HepG2 (cell line): Measurements from ENCODE around the gene DHX32. TPM values are rescaled to one million over a fixed set of nuclear protein-coding genes. Genes with fewer than 3 reads are reported as not detected.

Experiments used
- ATAC-seq: fragments of 200-7000 bp; cut with Tn5 transposase; 3 replicates; pipeline ENCODE4 v1.9.1; 2020; ENCODE audit warnings: mild to moderate bottlenecking, moderate library complexity
- BruUV-seq: library from RNA; stranded (reverse); fragments of 400-500 nt; replicated peaks from 2 replicates; lab custom pipeline; 2021; lab: Mats Ljungman, UMichigan
- CTCF ChIA-PET: fragments of 300-600 bp; formaldehyde crosslinking; extraction: SDS; loops from one replicate; lab custom pipeline; 2021; ENCODE audit warnings: low total read pairs, inconsistent platforms, low intra/inter-chr PET ratio; lab: Yijun Ruan, JAX
- POLR2A ChIA-PET: fragments of 350-600 bp; sonication (Branson Sonifier 250); formaldehyde crosslinking; loops from one replicate; lab custom pipeline; 2020; ENCODE audit warnings: antibody characterized with exemption, inconsistent platforms; lab: Yijun Ruan, JAX
- DNase-seq: peaks from one replicate; pipeline ENCODE4 v3.0.0-alpha.2; 2015; ENCODE audit warnings: low spot score
- FAIRE-seq: peaks from 3 replicates; lab custom pipeline; 2011; peaks lifted over from hg19 to GRCh38; lab: Jason Lieb, UNC
- H2AFZ ChIP-seq: one replicate; pipeline ENCODE4 v1.6.1; 2011; ENCODE audit warnings: low read length, inconsistent platforms
- H3K27ac ChIP-seq: fragments of 300-600 bp; 3 replicates; pipeline ENCODE4 v1.8.0; 2011; ENCODE audit warnings: mixed run types, mild to moderate bottlenecking, mixed read lengths, low read length, inconsistent platforms; ENCODE audit not compliant: insufficient read depth; ENCODE audit errors: extremely low read length
- H3K27me3 ChIP-seq, 2 experiments: fragments of 200-600 bp in 1 of 2; 2 replicates in 1 of 2; 3 replicates in 1 of 2; pipeline versions ENCODE4 v1.6.0 to v1.8.0; 2011; ENCODE audit warnings: low read length in 2 of 2, mild to moderate bottlenecking in 2 of 2, moderate library complexity in 2 of 2, inconsistent platforms in 1 of 2; ENCODE audit not compliant: insufficient read depth in 2 of 2, control insufficient read depth in 1 of 2
- H3K36me3 ChIP-seq, 2 experiments: fragments of 200-600 bp in 1 of 2; replicated peaks in 1 of 2; 2 replicates in 1 of 2; 3 replicates in 1 of 2; pipeline versions ENCODE4 v1.5.1 to v1.8.0; 2011; ENCODE audit warnings: low read length in 2 of 2, inconsistent platforms in 1 of 2; ENCODE audit not compliant: insufficient read depth in 2 of 2, control insufficient read depth in 1 of 2
- H3K4me1 ChIP-seq: 2 replicates; pipeline ENCODE4 v1.5.1; 2012; ENCODE audit warnings: low read length, inconsistent platforms; ENCODE audit not compliant: insufficient read depth
- H3K4me2 ChIP-seq: 2 replicates; pipeline ENCODE4 v1.6.0; 2011; ENCODE audit warnings: low read depth, low read length, inconsistent platforms
- H3K4me3 ChIP-seq, 3 experiments: fragments of 200-600 bp in 1 of 3; sonication (generic), shearing (Covaris generic) in 1 of 3; replicated peaks in 1 of 3; 2 replicates each; pipeline ENCODE4 v1.5.1; 2011 to 2016; ENCODE audit warnings: low read length in 3 of 3, inconsistent platforms in 2 of 3, low read depth in 2 of 3, mild to moderate bottlenecking in 2 of 3, control low read depth in 1 of 3, mixed read lengths in 1 of 3; ENCODE audit not compliant: insufficient read depth in 1 of 3
- H3K79me2 ChIP-seq: one replicate; pipeline ENCODE4 v1.6.1; 2011; ENCODE audit warnings: low read length, inconsistent platforms; ENCODE audit not compliant: insufficient read depth
- H3K9ac ChIP-seq: 2 replicates; pipeline ENCODE4 v1.6.0; 2011; ENCODE audit warnings: mild to moderate bottlenecking, low read depth, low read length, inconsistent platforms; ENCODE audit not compliant: insufficient read depth
- H3K9me3 ChIP-seq: 2 replicates; pipeline ENCODE4 v1.5.1; 2012; ENCODE audit warnings: mild to moderate bottlenecking, low read length
- H4K20me1 ChIP-seq: 2 replicates; pipeline ENCODE4 v1.6.0; 2011; ENCODE audit warnings: inconsistent platforms, mild to moderate bottlenecking, low read length, moderate library complexity; ENCODE audit not compliant: insufficient read depth
- DPF2 ChIP-seq: sonication (generic); formaldehyde crosslinking; IDR thresholded peaks from 2 replicates; pipeline ENCODE4 v1.4.0; 2020; ENCODE audit warnings: mild to moderate bottlenecking, low read depth, missing genetic modification reagents, borderline replicate concordance
- FOXA1 ChIP-seq, 2 experiments: fragments of 450-650 bp in 1 of 2; sonication (generic) in 1 of 2; formaldehyde crosslinking in 1 of 2; IDR thresholded peaks; 2 replicates each; pipeline versions ENCODE4 v1.4.0 to v1.6.1; 2016 to 2020; ENCODE audit warnings: missing genetic modification reagents in 1 of 2
- JARID2 ChIP-seq: sonication (generic); formaldehyde crosslinking; IDR thresholded peaks from 2 replicates; pipeline ENCODE4 v1.8.1; 2023; ENCODE audit warnings: missing genetic modification reagents, inconsistent platforms; ENCODE audit not compliant: insufficient replicate concordance
- RBFOX2 ChIP-seq: fragments of 200-400 bp; formaldehyde crosslinking; IDR thresholded peaks from 2 replicates; pipeline ENCODE4 v1.6.1; 2017; ENCODE audit warnings: low read depth, mild to moderate bottlenecking, low read length
- SETDB1 ChIP-seq: sonication (generic); formaldehyde crosslinking; IDR thresholded peaks from 2 replicates; pipeline ENCODE4 v1.5.1; 2020; ENCODE audit warnings: missing genetic modification reagents, mild to moderate bottlenecking, borderline replicate concordance
- ZNF780A ChIP-seq: sonication (generic); formaldehyde crosslinking; IDR thresholded peaks from 2 replicates; pipeline ENCODE4 v1.8.0; 2022; ENCODE audit warnings: mild to moderate bottlenecking, missing genetic modification reagents, moderate library complexity
- ZSCAN31 ChIP-seq: sonication (generic); formaldehyde crosslinking; IDR thresholded peaks from 2 replicates; pipeline ENCODE4 v1.5.0; 2020; ENCODE audit warnings: low read depth, mild to moderate bottlenecking, missing genetic modification reagents
- WGBS: methylation state at CpG from one replicate; pipeline ENCODE4 v1.1.6; 2017; ENCODE audit warnings: low lambda C conversion rate; 5-methylcytosine and 5-hydroxymethylcytosine counted together
- in situ Hi-C: cut with HindIII; loops from 2 replicates; pipeline ENCODE4 v1.10.0; 2017; ENCODE audit warnings: low pct_unique_long_range_greater_than_20kb; ENCODE audit not compliant: extremely low pct_ligation_motif_present
- intact Hi-C: fragments of 100-400 bp; cut with micrococcal nuclease; formaldehyde crosslinking; loops from one replicate; pipeline ENCODE4 v1.10.0; 2022; ENCODE audit not compliant: unreplicated experiment
- polyA plus RNA-seq, 8 experiments: library from polyadenylated mRNA; depleted of rRNA in 3 of 8; stranded (reverse) in 7 of 8; unstranded in 1 of 8; fragments of >200 nt; fragmentation: Illumina TruSeq in 4 of 8; extraction: Trizol in 4 of 8; gene quantifications; 2 replicates each; pipeline versions ENCODE4 v1.2.1 to v1.2.3, GENCODE V29; 2011 to 2016; ENCODE audit warnings: low read depth in 4 of 8, missing spikeins in 1 of 8, mixed read lengths in 1 of 8; ENCODE audit not compliant: insufficient read depth in 1 of 8
- total RNA-seq, 5 experiments: library from RNA; depleted of rRNA; stranded (reverse); fragments of >200 nt; fragmentation: Illumina TruSeq; extraction: Trizol; gene quantifications; 2 replicates each; pipeline ENCODE4 v1.2.3, GENCODE V29; 2016; ENCODE audit warnings: low read depth in 1 of 5
- TF ChIP-seq, protein P1 (sequence below): sonication (generic); IDR thresholded peaks from 2 replicates; pipeline ENCODE4 v1.6.1; 2016; ENCODE audit warnings: low read depth, borderline replicate concordance
- TF ChIP-seq, protein P2 (sequence below): sonication (generic); formaldehyde crosslinking; IDR thresholded peaks from 2 replicates; pipeline ENCODE4 v1.4.0; 2020; ENCODE audit warnings: missing genetic modification reagents, mild to moderate bottlenecking, borderline replicate concordance
- TF ChIP-seq, protein P3 (sequence below): sonication (generic); formaldehyde crosslinking; IDR thresholded peaks from 2 replicates; pipeline ENCODE4; 2020; ENCODE audit warnings: missing genetic modification reagents, mild to moderate bottlenecking, borderline replicate concordance

Gene DHX32
- total and polyA plus RNA-seq, 2 of the 13 experiments (the other 11 are each of a cell fraction or from before 2014, with no cell fraction given), result 15.5 to 16.5 TPM

- TF ChIP-seq FOXA1 (IDR thresholded peaks at IDR 0.05), result 0 out of 2 replicates have a peak, but pooled peaks have one; percentile 47
- no peak for TF ChIP-seq FOXA1 (CRISPR knock-in tag; IDR thresholded peaks at IDR 0.05)
- no peak for TF ChIP-seq ZNF780A (CRISPR knock-in tag)
These were observed 1.9 kb downstream of the DHX32 start (continued) for GRCh38 chr10:125878957-125879835.

DNA sequence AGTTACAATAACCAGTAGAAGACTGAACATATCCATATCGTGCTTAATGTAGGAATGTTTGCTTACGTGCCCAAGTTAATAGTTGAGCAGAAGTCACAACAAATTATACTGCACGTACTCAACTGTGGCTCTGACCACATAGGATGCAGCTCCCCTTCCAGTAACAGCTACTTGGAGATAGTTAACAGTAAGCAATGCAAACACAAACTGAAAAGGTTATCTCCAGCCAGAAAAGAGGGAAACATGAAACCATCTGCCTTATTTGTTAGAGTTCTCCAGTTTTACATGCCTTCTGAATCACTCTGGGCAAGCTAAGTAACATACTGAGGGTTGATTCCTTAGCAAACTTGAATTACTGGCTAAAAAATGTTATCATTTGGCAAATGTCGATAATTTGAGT, 9.8 kb downstream of the DHX32 start:
- H3K27ac ChIP-seq, result no peak overlapping the region
- peaks cover 4 to 15% of the 10 kb centered on the region in 2 experiments; a peak in 4 of 5 replicates for H3K36me3 ChIP-seq
- no TSS peak for BruUV-seq
- H3K79me2 ChIP-seq, result no peaks in the 10 kb centered on the region
- ATAC-seq (no peak), DNase-seq (no peak), FAIRE-seq (no peak)
- TF ChIP-seq ZSCAN31 (CRISPR knock-in tag), result no peak
- TF ChIP-seq DPF2 (CRISPR knock-in tag), result no peak
- TF ChIP-seq, protein P1, sequence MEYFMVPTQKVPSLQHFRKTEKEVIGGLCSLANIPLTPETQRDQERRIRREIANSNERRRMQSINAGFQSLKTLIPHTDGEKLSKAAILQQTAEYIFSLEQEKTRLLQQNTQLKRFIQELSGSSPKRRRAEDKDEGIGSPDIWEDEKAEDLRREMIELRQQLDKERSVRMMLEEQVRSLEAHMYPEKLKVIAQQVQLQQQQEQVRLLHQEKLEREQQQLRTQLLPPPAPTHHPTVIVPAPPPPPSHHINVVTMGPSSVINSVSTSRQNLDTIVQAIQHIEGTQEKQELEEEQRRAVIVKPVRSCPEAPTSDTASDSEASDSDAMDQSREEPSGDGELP, result no peak
- TF ChIP-seq, protein P2, sequence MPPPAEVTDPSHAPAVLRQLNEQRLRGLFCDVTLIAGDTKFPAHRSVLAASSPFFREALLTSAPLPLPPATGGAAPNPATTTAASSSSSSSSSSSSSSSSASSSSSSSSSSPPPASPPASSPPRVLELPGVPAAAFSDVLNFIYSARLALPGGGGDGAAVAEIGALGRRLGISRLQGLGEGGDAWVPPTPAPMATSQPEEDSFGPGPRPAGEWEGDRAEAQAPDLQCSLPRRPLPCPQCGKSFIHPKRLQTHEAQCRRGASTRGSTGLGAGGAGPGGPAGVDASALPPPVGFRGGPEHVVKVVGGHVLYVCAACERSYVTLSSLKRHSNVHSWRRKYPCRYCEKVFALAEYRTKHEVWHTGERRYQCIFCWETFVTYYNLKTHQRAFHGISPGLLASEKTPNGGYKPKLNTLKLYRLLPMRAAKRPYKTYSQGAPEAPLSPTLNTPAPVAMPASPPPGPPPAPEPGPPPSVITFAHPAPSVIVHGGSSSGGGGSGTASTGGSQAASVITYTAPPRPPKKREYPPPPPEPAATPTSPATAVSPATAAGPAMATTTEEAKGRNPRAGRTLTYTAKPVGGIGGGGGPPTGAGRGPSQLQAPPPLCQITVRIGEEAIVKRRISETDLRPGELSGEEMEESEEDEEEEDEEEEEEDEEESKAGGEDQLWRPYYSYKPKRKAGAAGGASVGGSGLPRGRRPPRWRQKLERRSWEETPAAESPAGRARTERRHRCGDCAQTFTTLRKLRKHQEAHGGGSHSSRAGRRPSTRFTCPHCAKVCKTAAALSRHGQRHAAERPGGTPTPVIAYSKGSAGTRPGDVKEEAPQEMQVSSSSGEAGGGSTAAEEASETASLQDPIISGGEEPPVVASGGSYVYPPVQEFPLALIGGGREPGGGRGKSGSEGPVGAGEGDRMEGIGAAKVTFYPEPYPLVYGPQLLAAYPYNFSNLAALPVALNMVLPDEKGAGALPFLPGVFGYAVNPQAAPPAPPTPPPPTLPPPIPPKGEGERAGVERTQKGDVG (CRISPR knock-in tag), result no peak
- no peak for TF ChIP-seq RBFOX2
- TF ChIP-seq, protein P3, sequence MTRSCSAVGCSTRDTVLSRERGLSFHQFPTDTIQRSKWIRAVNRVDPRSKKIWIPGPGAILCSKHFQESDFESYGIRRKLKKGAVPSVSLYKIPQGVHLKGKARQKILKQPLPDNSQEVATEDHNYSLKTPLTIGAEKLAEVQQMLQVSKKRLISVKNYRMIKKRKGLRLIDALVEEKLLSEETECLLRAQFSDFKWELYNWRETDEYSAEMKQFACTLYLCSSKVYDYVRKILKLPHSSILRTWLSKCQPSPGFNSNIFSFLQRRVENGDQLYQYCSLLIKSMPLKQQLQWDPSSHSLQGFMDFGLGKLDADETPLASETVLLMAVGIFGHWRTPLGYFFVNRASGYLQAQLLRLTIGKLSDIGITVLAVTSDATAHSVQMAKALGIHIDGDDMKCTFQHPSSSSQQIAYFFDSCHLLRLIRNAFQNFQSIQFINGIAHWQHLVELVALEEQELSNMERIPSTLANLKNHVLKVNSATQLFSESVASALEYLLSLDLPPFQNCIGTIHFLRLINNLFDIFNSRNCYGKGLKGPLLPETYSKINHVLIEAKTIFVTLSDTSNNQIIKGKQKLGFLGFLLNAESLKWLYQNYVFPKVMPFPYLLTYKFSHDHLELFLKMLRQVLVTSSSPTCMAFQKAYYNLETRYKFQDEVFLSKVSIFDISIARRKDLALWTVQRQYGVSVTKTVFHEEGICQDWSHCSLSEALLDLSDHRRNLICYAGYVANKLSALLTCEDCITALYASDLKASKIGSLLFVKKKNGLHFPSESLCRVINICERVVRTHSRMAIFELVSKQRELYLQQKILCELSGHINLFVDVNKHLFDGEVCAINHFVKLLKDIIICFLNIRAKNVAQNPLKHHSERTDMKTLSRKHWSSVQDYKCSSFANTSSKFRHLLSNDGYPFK (CRISPR knock-in tag), result no peak
- no peak for TF ChIP-seq FOXA1 (IDR thresholded peaks at IDR 0.05)
- TF ChIP-seq FOXA1 (CRISPR knock-in tag; IDR thresholded peaks at IDR 0.05), result no peak
- no peak for TF ChIP-seq JARID2 (CRISPR knock-in tag)
- TF ChIP-seq SETDB1, result no peak
- H3K9ac ChIP-seq, result no peak overlapping the region
- peaks cover 6% of the 10 kb centered on the region; the same call in 1 of the 2 replicates for H3K9me3 ChIP-seq
- WGBS, result 100% methylated on average over 4 of the region's 4 CpGs
- no peaks in the 10 kb centered on the region for H4K20me1 ChIP-seq
- H3K27me3 ChIP-seq, result no peaks in the 10 kb centered on the region
- no peaks in the 10 kb centered on the region for H3K4me1 ChIP-seq
- no peak overlapping the region for H3K4me2 ChIP-seq
- POLR2A ChIA-PET, result no interaction called here
- no peak overlapping the region for H3K4me3 ChIP-seq
- no peak overlapping the region for H2AFZ ChIP-seq
- intact Hi-C loops (no loop called here), in situ Hi-C loops (no loop called here)
- CTCF ChIA-PET, result no interaction called here
